GM21576 (cell line): ENCODE data around the gene RAD50.

Experiments used
- ATAC-seq: cut with Tn5 transposase; IDR thresholded peaks from one replicate; pipeline ENCODE4 v1.9.1; 2021; ENCODE audit warnings: mild to moderate bottlenecking, moderate library complexity; ENCODE audit not compliant: unreplicated experiment

Gene RAD50

GRCh38 chr5:132659598-132660493 is 103.1 kb downstream of the RAD50 start:
- no peak for ATAC-seq

GRCh38 chr5:132661231-132662003 is 104.6 kb downstream of the RAD50 start:
- ATAC-seq = no peak

GRCh38 chr5:132662004-132662401 is 105.2 kb downstream of the RAD50 start:
- ATAC-seq = no peak

GRCh38 chr5:132662925-132663770 is 106.4 kb downstream of the RAD50 start:
- peak; percentile 55 for ATAC-seq

- peak; percentile 46 for ATAC-seq
Measured at GRCh38 chr5:132663771-132664695, 107.3 kb downstream of the RAD50 start.

GRCh38 chr5:132664696-132665209 is 108.0 kb downstream of the RAD50 start:
- ATAC-seq = no peak

- no peak for ATAC-seq
Measured at GRCh38 chr5:132665574-132666080, 108.8 kb downstream of the RAD50 start.

GRCh38 chr5:132666310-132667123 is 109.7 kb downstream of the RAD50 start:
- ATAC-seq = no peak

- ATAC-seq = no peak
Measured at GRCh38 chr5:132667309-132667708, 110.5 kb downstream of the RAD50 start.

GRCh38 chr5:132667761-132668705 is 111.3 kb downstream of the RAD50 start:
- ATAC-seq = no peak

GRCh38 chr5:132668706-132669454 is 112.1 kb downstream of the RAD50 start:
- no peak for ATAC-seq

- no peak for ATAC-seq
Measured at GRCh38 chr5:132669455-132669820, 112.7 kb downstream of the RAD50 start.

- ATAC-seq = no peak
Measured at GRCh38 chr5:132669966-132670882, 113.4 kb downstream of the RAD50 start.

GRCh38 chr5:132671000-132671399 is 114.2 kb downstream of the RAD50 start:
- ATAC-seq = no peak

- no peak for ATAC-seq
Measured at GRCh38 chr5:132673488-132673887, 116.7 kb downstream of the RAD50 start.
